ENCODE results near the gene RNF114.
"Not testable (repeated sequence)": the region's sequence is repeated elsewhere in the genome, so short reads cannot be mapped to it uniquely, and the experiment has no call there.

RNF114 gene

DNA sequence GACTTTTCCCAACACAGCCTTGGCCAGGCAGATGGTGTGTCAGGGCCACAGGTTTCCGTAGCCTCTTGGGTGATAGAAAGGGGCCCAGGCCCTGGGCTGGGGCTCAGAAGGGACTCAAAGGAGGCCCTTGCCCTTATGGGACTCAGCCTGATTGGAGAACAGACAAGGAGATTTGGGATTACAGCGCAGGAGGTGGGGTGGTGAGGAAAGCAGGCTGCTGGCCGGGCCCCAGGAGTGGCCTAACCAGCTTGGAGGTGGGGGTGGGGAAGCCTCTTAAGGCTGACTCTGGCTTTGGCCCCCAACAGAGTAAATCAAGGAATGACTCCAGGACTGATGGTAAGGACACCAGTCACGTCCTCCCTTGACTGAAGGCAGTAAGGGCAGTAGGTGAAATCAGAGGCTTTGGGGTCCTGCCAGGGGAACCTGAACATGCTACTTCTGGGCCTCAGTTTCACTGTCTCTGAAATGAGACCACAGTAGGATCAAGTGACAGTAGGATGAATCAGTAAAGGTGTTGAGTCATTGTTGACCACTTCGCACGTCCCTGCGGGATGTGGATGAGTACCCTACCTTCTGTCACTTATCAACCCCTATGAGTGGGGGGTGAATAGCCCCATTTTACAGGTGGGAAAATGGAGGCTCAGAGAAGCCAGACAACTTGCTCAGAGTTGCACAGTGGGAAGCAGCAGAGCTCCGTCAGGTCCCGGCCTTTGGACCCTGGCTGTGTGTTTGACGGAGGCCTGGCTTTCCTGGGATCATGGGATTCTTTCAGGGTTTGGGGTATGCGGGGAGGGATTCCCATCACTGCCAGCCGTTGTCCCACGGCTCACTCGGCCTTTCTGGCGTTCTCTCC is 51.0 kb downstream of the RNF114 start:
- no peak for DNase-seq

- DNase-seq, result no peak
These were observed 51.9 kb downstream of the RNF114 start for GRCh38 chr20:49987868-49988690.

DNA sequence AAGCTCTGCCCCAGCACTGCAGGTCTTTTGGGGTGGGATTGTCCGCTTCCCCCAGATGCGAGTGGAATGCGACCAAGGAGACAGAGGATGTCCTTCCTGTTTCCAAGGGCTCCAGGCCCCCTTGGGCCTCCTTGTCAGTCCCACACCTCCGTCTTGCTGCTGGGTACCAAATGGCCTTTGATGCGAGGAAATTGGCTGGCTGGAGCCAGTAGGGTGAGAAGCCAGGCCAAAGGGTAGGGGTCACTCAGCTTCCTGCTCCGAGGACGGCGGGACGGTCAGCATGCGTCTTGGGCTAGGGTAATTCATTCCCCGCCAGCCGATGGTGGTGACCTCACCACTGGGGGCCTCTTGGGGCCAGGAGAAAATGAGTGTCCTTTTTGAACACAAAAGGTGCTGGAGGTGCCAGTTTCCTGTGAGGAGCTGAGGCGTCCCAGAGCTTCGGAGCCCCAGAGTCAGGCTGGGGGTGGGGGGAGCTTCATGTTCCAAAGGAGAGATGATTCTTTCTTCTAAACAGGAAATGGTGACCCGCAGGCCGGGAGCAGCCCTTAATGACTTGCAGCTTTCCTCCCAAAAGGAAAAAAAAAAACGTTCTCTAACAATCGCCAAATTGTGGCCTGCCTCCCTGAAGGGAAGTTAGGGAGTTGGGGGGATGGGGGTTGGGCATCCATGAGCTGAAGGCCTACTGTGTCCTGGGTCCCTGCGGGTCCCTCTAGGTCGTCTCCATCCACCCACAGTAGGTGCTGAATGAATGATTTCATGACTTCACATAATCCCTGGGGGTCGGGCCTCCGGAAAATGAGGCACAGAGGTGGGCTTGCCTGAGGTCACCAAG is 53.3 kb downstream of the RNF114 start:
- no peak for DNase-seq

- no peak for DNase-seq
These were observed 54.1 kb downstream of the RNF114 start for GRCh38 chr20:49990271-49990720.

- no peak for DNase-seq
These were observed 57.1 kb downstream of the RNF114 start for GRCh38 chr20:49993301-49993751.

GRCh38 chr20:49995586-49995985 is 59.4 kb downstream of the RNF114 start:
- DNase-seq, result no peak

- DNase-seq, result not testable (repeated sequence)
These were observed 62.4 kb downstream of the RNF114 start for GRCh38 chr20:49998478-49999188.

DNA sequence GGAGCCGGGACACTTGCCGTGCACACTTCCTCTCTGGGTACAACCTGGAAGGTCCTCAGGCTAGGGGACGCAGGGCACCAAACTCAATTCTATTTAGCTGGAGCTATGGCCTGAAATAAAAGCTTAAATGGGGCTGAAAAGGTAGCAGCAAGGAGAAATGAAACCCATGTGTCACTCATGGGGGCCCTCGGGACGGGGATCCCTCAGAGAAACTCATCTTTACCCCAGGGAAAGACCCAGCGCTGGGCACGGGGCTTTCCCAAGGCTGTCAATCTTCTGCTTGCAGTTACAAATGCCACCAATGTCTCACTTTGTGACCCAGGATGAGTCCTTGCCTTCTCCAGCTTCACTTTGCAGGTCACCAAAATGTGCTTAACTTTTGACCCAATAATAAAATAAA is 63.1 kb downstream of the RNF114 start:
- no peak for DNase-seq

DNA sequence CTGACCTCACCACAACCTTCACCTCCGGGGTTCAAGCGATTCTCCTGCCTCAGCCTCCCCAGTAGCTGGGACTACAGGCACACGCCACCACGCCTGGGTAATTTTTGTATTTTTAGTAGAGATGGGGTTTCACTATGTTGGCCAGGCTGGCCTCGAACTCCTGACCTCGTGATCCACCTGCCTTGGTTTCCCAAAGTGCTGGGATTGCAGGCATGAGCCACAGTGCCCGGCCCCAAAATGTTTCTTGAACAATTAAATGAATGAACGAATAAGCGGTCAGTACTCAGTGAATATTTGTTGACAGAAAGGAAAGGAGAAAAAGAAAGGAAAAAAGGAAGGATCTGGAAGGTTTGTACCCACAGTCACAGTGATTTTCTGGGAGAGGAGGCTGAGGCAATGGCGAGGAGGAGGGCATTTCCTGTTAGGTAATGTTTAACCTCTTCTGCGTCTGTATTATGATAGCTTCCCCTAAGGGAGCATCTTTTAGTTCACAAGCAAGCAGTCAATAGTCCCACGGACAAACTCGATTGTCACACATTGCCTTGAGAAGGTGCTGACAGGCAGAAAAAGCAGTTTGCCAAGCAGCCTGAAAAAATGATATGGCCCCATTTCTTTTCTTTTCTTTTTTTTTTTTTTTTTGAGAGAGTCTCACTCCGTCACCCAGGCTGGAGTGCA is 64.5 kb downstream of the RNF114 start:
- not testable (repeated sequence) for DNase-seq

- DNase-seq, result no peak
These were observed 65.7 kb downstream of the RNF114 start for GRCh38 chr20:50001784-50002311.

DNA sequence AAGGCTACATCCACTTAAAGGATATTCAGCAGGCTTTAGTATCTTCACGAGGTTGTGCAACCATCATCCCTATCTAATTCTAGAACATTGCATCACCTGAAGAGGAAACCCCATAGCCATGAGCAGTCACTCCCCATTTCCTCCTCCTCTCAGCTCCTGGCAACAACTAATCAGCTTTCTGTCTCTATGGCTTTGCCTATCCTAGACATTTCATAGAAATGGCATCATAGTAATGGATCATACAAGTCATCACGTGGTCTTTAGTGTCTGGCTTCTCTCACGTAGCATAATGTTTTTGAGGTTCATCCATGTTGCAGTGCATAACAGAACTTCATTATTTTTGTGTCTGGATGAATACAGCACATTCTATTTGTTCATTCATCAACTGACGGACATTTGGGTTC is 67.1 kb downstream of the RNF114 start:
- DNase-seq, result no peak
